Thymus (tissue), 11 donors: ENCODE data around the gene TEX9. TPM values are rescaled to one million over a fixed set of nuclear protein-coding genes. Genes with fewer than 3 reads are reported as not detected.
A peak's percentile ranks its signal among the peaks of the same experiment; 100 is the strongest.

Source experiments
- DNase-seq, 9 donors: peaks; one replicate each; pipeline ENCODE4 v3.0.0-alpha.2; 2013; ENCODE audit warnings: low spot score in 9 of 9, low read depth in 6 of 9, missing footprints in 1 of 9
- H3K27ac ChIP-seq, 2 donors: one replicate each; pipeline ENCODE4 v1.5.1; 2013; ENCODE audit warnings: control low read depth in 1 of 2, low read depth in 1 of 2, low read length in 1 of 2, mild to moderate bottlenecking in 1 of 2, moderate library complexity in 1 of 2
- H3K27me3 ChIP-seq, 2 donors: one replicate each; pipeline ENCODE4 v1.5.1; 2013; ENCODE audit warnings: low read length in 1 of 2; ENCODE audit not compliant: control insufficient read depth in 2 of 2, insufficient read depth in 1 of 2
- H3K36me3 ChIP-seq, 2 donors: one replicate each; pipeline ENCODE4 v1.5.1; 2013; ENCODE audit warnings: low read length in 1 of 2, mild to moderate bottlenecking in 1 of 2, moderate library complexity in 1 of 2; ENCODE audit not compliant: control insufficient read depth in 2 of 2, insufficient read depth in 2 of 2
- H3K4me1 ChIP-seq, 2 donors: one replicate each; pipeline ENCODE4 v1.5.1; 2013; ENCODE audit warnings: low read length in 2 of 2; ENCODE audit not compliant: control insufficient read depth in 2 of 2, insufficient read depth in 2 of 2
- H3K4me3 ChIP-seq, 2 donors: one replicate each; pipeline ENCODE4 v1.5.1; 2013; ENCODE audit warnings: low read length in 2 of 2, control low read depth in 1 of 2, mild to moderate bottlenecking in 1 of 2
- H3K9me3 ChIP-seq, 2 donors: one replicate each; pipeline ENCODE4 v1.5.1; 2013; ENCODE audit warnings: low read length in 1 of 2, mild to moderate bottlenecking in 1 of 2; ENCODE audit not compliant: control insufficient read depth in 2 of 2, insufficient read depth in 1 of 2
- WGBS: extraction: QIAGEN DNeasy Blood & Tissue Kit; methylation state at CpG from one replicate; pipeline ENCODE4 v1.1.7; 2013; 5-methylcytosine and 5-hydroxymethylcytosine counted together
- polyA plus RNA-seq: library from polyadenylated mRNA; stranded (reverse); fragments of 200-250 nt; gene quantifications from one replicate; pipeline ENCODE4 v1.2.3, GENCODE V29; 2013
- total RNA-seq: library from RNA; stranded (reverse); fragments of 120-200 nt; gene quantifications from one replicate; pipeline ENCODE4 v1.2.4, GENCODE V29; 2013
- donor health status: healthy.

TEX9 gene
- total and polyA plus RNA-seq, 2 donors, result 3.5 to 5.0 TPM

- no peaks in the 10 kb centered on the region for H3K9me3 ChIP-seq
- over 99% methylated on average over 3 of the region's 3 CpGs for WGBS
- peaks cover 0 to 16% of the 10 kb centered on the region in 2 donors for H3K36me3 ChIP-seq
- H3K4me1 ChIP-seq, result no peaks in the 10 kb centered on the region
- H3K27me3 ChIP-seq, result no peaks in the 10 kb centered on the region
- DNase-seq, result no peak
- no peak overlapping the region for H3K27ac ChIP-seq
- no peak overlapping the region for H3K4me3 ChIP-seq
These were observed 77.1 kb downstream of the TEX9 start for GRCh38 chr15:56442354-56442753.

DNA sequence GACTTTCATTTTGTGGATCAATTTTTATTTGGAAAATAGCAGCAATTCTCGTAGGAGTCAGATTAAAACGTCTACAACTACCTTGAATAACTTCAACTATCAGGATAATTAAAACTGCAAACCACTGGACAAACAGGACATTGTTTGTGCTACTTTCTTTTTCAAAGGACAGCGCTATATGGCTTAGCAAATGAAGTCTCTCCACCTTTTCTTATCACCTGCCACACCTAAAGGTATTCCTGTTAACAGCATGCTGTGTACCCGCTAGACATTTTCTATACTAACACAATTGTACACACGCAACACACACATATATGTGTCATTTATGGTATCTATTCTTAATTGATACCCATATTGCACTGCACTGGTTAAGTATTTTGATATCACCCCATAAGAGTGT, 80.5 kb downstream of the TEX9 start:
- H3K9me3 ChIP-seq, result no peaks in the 10 kb centered on the region
- H3K4me3 ChIP-seq, result no peak overlapping the region
- no peaks in the 10 kb centered on the region for H3K27me3 ChIP-seq
- DNase-seq, result no peak
- no peaks in the 10 kb centered on the region for H3K4me1 ChIP-seq
- H3K36me3 ChIP-seq, result peaks cover 0 to 16% of the 10 kb centered on the region in 2 donors
- 98% methylated on average over 5 of the region's 5 CpGs for WGBS
- H3K27ac ChIP-seq, result no peak overlapping the region

- Histone ChIP-seq H3K27me3 (no peaks in the 10 kb centered on the region), H3K4me3 (no peak overlapping the region), H3K4me1 (no peaks in the 10 kb centered on the region), H3K27ac (no peak overlapping the region), H3K9me3 (no peaks in the 10 kb centered on the region), H3K36me3 (no peaks in the 10 kb centered on the region)
- no peak for DNase-seq
- 88% methylated on average over 1 of the region's 1 CpG for WGBS
These were observed 89.6 kb downstream of the TEX9 start for GRCh38 chr15:56454836-56455235.

DNA sequence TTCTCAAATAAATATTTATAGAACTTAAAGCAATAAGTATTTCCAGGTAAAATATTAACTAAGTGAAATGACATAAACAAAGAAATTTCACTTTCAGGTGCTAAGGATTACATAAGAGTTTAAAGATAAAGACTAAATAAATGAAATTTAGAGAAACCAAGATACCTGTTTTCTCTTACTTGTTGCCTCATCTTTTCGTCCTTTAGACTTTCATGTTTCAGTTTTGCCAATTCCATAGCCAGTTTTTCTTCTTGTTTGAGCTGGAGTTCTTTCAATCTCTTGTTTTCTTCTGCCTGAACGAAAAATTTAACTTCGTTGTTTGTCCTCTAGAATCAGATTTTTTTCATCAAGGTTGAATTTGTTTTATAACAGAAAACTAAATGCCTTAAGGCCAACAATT, 91.0 kb downstream of the TEX9 start:
- WGBS, result 97% methylated on average over 3 of the region's 3 CpGs

DNA sequence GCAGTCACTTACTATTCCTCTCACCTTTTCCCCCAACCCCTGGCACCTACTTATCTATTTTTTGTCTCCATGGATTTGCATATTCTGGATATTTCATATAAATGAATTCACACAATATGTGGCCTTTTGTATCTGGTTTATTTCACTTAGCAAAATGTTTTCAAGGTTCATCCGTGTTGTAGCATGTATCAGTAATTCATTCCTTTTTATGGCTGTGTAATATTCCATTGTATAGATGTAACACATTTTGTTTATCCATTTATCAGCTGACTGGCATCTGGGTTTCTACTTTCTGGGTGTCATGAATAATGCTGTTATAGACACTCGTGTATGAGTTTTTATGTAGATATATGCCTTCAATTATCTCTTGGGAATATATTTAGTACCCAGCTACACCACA, 93.9 kb downstream of the TEX9 start:
- no peak overlapping the region for H3K4me3 ChIP-seq
- H3K9me3 ChIP-seq, result no peaks in the 10 kb centered on the region
- H3K4me1 ChIP-seq, result no peaks in the 10 kb centered on the region
- H3K27me3 ChIP-seq, result no peaks in the 10 kb centered on the region
- H3K36me3 ChIP-seq, result peaks cover 0 to 3% of the 10 kb centered on the region in 2 donors
- no peak overlapping the region for H3K27ac ChIP-seq
- no peak for DNase-seq
- 98% methylated on average over 2 of the region's 2 CpGs for WGBS

More for the DNA sequence above, 91.0 kb downstream of the TEX9 start:
- Histone ChIP-seq H3K36me3 (peaks cover 0 to 3% of the 10 kb centered on the region in 2 donors), H3K9me3 (no peaks in the 10 kb centered on the region), H3K4me1 (no peaks in the 10 kb centered on the region), H3K27ac (no peak overlapping the region), H3K4me3 (no peak overlapping the region), H3K27me3 (no peaks in the 10 kb centered on the region)
- DNase-seq, result no peak

DNA sequence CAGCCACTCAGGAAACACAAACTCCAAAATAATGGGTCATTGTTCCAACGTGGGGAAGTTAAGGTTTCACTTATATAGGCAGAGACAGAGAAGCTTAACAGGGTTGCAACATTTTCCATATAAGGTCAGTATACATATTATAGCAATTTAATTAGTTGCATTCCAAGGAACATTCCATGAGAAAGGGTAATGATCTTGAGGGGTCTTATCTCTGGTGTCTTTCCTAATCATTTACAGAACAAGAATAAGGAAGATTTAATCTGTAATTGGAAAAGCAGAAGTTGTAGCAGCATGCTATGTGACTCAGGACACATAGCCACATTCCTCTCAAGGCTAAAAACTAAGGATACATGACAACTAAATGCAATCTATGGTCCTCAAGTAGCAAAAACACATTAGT, 94.8 kb downstream of the TEX9 start:
- H3K4me1 ChIP-seq, result peaks cover 0 to 7% of the 10 kb centered on the region in 2 donors
- peaks cover 0 to 3% of the 10 kb centered on the region in 2 donors for H3K36me3 ChIP-seq
- no peaks in the 10 kb centered on the region for H3K27me3 ChIP-seq
- 83% methylated on average over 1 of the region's 1 CpG for WGBS
- H3K4me3 ChIP-seq, result no peak overlapping the region
- no peak overlapping the region for H3K27ac ChIP-seq
- no peak for DNase-seq
- H3K9me3 ChIP-seq, result no peaks in the 10 kb centered on the region

GRCh38 chr15:56460947-56461346, 95.7 kb downstream of the TEX9 start:
- H3K4me3 ChIP-seq, result no peak overlapping the region
- H3K9me3 ChIP-seq, result no peaks in the 10 kb centered on the region
- H3K4me1 ChIP-seq, result peaks cover 0 to 12% of the 10 kb centered on the region in 2 donors
- H3K27me3 ChIP-seq, result no peaks in the 10 kb centered on the region
- peaks cover 0 to 3% of the 10 kb centered on the region in 2 donors for H3K36me3 ChIP-seq
- no peak overlapping the region for H3K27ac ChIP-seq
- no peak for DNase-seq
- WGBS, result 98% methylated on average over 2 of the region's 2 CpGs

- DNase-seq, result peak; percentile 72 to 95 (median 82)
- Histone ChIP-seq H3K27me3 (no peaks in the 10 kb centered on the region), H3K9me3 (no peaks in the 10 kb centered on the region), H3K27ac (peak within 1 kb of the TSS in 1 of 2 donors; percentile 39), H3K36me3 (peaks cover 0 to 3% of the 10 kb centered on the region in 2 donors), H3K4me1 (peaks cover 3 to 15% of the 10 kb centered on the region in 2 donors), H3K4me3 (peak within 1 kb of the TSS; percentile 52 to 63)
- 2% methylated on average over 38 of the region's 38 CpGs for WGBS
These were observed 99.8 kb downstream of the TEX9 start, which contains the start of gene MNS1 for GRCh38 chr15:56464893-56465520. MNS1 (minus strand) TSS chr15:56465137; CDS start chr15:56464972, 165 bp downstream.

DNA sequence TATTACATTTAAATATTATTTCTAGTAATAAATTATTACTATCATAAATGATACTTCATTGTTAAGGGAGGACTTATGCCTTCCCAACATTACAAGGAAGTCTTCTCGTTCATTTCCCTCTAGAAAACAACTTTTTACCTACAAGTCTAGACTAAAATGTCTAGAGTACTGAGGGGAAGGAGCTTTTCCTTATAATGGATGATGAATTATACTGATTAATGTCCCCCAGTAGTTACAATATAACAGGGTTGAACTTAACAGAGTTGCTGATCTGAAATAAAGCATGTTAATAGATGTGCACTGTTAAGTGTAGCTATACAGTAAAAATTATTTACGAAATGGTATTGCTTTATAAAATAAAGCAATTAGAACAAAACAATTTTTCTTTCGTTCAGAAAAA, 102.4 kb downstream of the TEX9 start:
- H3K36me3 ChIP-seq, result no peaks in the 10 kb centered on the region
- H3K27me3 ChIP-seq, result no peaks in the 10 kb centered on the region
- WGBS, result 84% methylated on average over 3 of the region's 3 CpGs
- DNase-seq, result no peak
- H3K27ac ChIP-seq, result no peak overlapping the region
- no peaks in the 10 kb centered on the region for H3K9me3 ChIP-seq
- H3K4me1 ChIP-seq, result peaks cover 3 to 15% of the 10 kb centered on the region in 2 donors
- H3K4me3 ChIP-seq, result no peak overlapping the region
